SU-DHL-6 (cell line): Measurements from ENCODE around the gene RDH8.

Experiments used
- H2AFZ ChIP-seq: fragments of 200-600 bp; sonication (generic); 2 replicates; pipeline ENCODE4 v1.6.1; 2014; ENCODE audit warnings: low read depth, mild to moderate bottlenecking, moderate library complexity, mixed read lengths, antibody characterized with exemption, low read length; ENCODE audit not compliant: severe bottlenecking
- H3F3A ChIP-seq: fragments of 200-600 bp; shearing (Covaris generic); 2 replicates; pipeline ENCODE4 v1.6.0; 2016; ENCODE audit warnings: antibody characterized with exemption, mild to moderate bottlenecking; ENCODE audit not compliant: insufficient read depth
- H3K27ac ChIP-seq: fragments of 200-600 bp; sonication (generic); 2 replicates; pipeline ENCODE4 v1.5.1; 2016; ENCODE audit warnings: low read depth, mild to moderate bottlenecking, low read length, moderate library complexity, mixed read lengths
- H3K27me3 ChIP-seq: fragments of 200-600 bp; sonication (generic), shearing (Covaris generic); 2 replicates; pipeline ENCODE4 v1.6.0; 2014; ENCODE audit warnings: mild to moderate bottlenecking, low read length
- H3K36me3 ChIP-seq: fragments of 200-600 bp; sonication (generic); 2 replicates; pipeline ENCODE4 v1.6.1; 2014; ENCODE audit warnings: mild to moderate bottlenecking, low read length, mixed read lengths
- H3K4me2 ChIP-seq: fragments of 300-600, 200-600 bp; shearing (Covaris generic), sonication (generic); 2 replicates; pipeline ENCODE4 v1.6.0; 2014; ENCODE audit warnings: low read length, low read depth, mild to moderate bottlenecking; ENCODE audit not compliant: poor library complexity, severe bottlenecking
- H3K4me3 ChIP-seq: fragments of 200-600 bp; sonication (generic); 2 replicates; pipeline ENCODE4 v1.5.1; 2014; ENCODE audit warnings: antibody characterized with exemption, low read length, mild to moderate bottlenecking, mixed read lengths; ENCODE audit not compliant: insufficient read depth, poor library complexity, severe bottlenecking
- H3K79me2 ChIP-seq: fragments of 200-600 bp; sonication (generic); 2 replicates; pipeline ENCODE4 v1.6.1; 2014; ENCODE audit warnings: mild to moderate bottlenecking, low read length, moderate library complexity; ENCODE audit not compliant: insufficient read depth
- H3K9ac ChIP-seq: fragments of 200-600 bp; sonication (generic); 2 replicates; pipeline ENCODE4 v1.7.0; 2014; ENCODE audit warnings: mild to moderate bottlenecking, low read length
- H3K9me2 ChIP-seq: fragments of 200-600 bp; sonication (generic); replicated peaks from 2 replicates; pipeline ENCODE4 v1.6.1; 2014; ENCODE audit warnings: low read length; ENCODE audit not compliant: insufficient read depth
- H3K9me3 ChIP-seq: fragments of 200-600 bp; sonication (generic); 2 replicates; pipeline ENCODE4 v1.6.1; 2014; ENCODE audit warnings: low read length, mixed read lengths; ENCODE audit not compliant: insufficient read depth
- H4K20me1 ChIP-seq: fragments of 200-600 bp; sonication (generic); 2 replicates; pipeline ENCODE4 v1.6.1; 2014; ENCODE audit warnings: low read depth, mild to moderate bottlenecking, antibody characterized with exemption, low read length, moderate library complexity, mixed read lengths
- CTCF ChIP-seq: fragments of 200-600 bp; sonication (generic); IDR thresholded peaks from one replicate; pipeline ENCODE4 v1.5.1; 2017; ENCODE audit warnings: antibody characterized with exemption, mild to moderate bottlenecking, low read length, moderate library complexity; ENCODE audit not compliant: insufficient read depth, poor library complexity, severe bottlenecking
- EZH2phosphoT487 ChIP-seq: fragments of 200-600 bp; sonication (generic), shearing (Covaris generic); conservative IDR thresholded peaks from 2 replicates; pipeline ENCODE4 v1.6.1; 2018; ENCODE audit warnings: mild to moderate bottlenecking, antibody characterized with exemption, low read length, moderate library complexity, mixed read lengths

RDH8 gene

GRCh38 chr19:10068205-10068604, 54.9 kb downstream of the RDH8 start:
- H3K27ac ChIP-seq, result no peak overlapping the region
- no peaks in the 10 kb centered on the region for H4K20me1 ChIP-seq
- H3K79me2 ChIP-seq, result no peaks in the 10 kb centered on the region
- H3K9ac ChIP-seq, result no peak overlapping the region
- H3K36me3 ChIP-seq, result no peaks in the 10 kb centered on the region
- no peaks in the 10 kb centered on the region for H3K9me3 ChIP-seq
- no peak overlapping the region for H3K4me3 ChIP-seq
- H3K27me3 ChIP-seq, result no peaks in the 10 kb centered on the region
- no peaks in the 10 kb centered on the region for H3K9me2 ChIP-seq
- TF ChIP-seq EZH2phosphoT487 (no peak), CTCF (no peak)
- H2AFZ ChIP-seq, result no peak overlapping the region
- H3F3A ChIP-seq, result no peaks in the 10 kb centered on the region
- H3K4me2 ChIP-seq, result no peak overlapping the region

- Histone ChIP-seq H3K79me2 (no peaks in the 10 kb centered on the region), H2AFZ (no peak overlapping the region), H3K4me2 (no peak overlapping the region), H3K36me3 (no peaks in the 10 kb centered on the region), H3F3A (no peaks in the 10 kb centered on the region), H3K9ac (no peak overlapping the region), H3K27ac (no peak overlapping the region), H4K20me1 (no peaks in the 10 kb centered on the region), H3K9me2 (no peaks in the 10 kb centered on the region), H3K27me3 (no peaks in the 10 kb centered on the region), H3K9me3 (no peaks in the 10 kb centered on the region), H3K4me3 (no peak overlapping the region)
- TF ChIP-seq CTCF, result no peak
- no peak for TF ChIP-seq EZH2phosphoT487
These were observed 55.8 kb downstream of the RDH8 start for GRCh38 chr19:10069046-10069445.

GRCh38 chr19:10070730-10071446, 57.6 kb downstream of the RDH8 start:
- TF ChIP-seq CTCF, result no peak
- TF ChIP-seq EZH2phosphoT487, result no peak
- no peaks in the 10 kb centered on the region for H3K36me3 ChIP-seq
- H3K79me2 ChIP-seq, result no peaks in the 10 kb centered on the region
- no peak overlapping the region for H3K9ac ChIP-seq
- no peak overlapping the region for H3K4me3 ChIP-seq
- no peaks in the 10 kb centered on the region for H4K20me1 ChIP-seq
- no peaks in the 10 kb centered on the region for H3F3A ChIP-seq
- H2AFZ ChIP-seq, result no peak overlapping the region
- no peak overlapping the region for H3K4me2 ChIP-seq
- no peaks in the 10 kb centered on the region for H3K27me3 ChIP-seq
- no peak overlapping the region for H3K27ac ChIP-seq
- no peaks in the 10 kb centered on the region for H3K9me3 ChIP-seq
- H3K9me2 ChIP-seq, result no peaks in the 10 kb centered on the region
